Measurements from ENCODE around the gene TMEM129.
"Not testable (repeated sequence)": the region's sequence is repeated elsewhere in the genome, so short reads cannot be mapped to it uniquely, and the experiment has no call there.

TMEM129 gene

DNA sequence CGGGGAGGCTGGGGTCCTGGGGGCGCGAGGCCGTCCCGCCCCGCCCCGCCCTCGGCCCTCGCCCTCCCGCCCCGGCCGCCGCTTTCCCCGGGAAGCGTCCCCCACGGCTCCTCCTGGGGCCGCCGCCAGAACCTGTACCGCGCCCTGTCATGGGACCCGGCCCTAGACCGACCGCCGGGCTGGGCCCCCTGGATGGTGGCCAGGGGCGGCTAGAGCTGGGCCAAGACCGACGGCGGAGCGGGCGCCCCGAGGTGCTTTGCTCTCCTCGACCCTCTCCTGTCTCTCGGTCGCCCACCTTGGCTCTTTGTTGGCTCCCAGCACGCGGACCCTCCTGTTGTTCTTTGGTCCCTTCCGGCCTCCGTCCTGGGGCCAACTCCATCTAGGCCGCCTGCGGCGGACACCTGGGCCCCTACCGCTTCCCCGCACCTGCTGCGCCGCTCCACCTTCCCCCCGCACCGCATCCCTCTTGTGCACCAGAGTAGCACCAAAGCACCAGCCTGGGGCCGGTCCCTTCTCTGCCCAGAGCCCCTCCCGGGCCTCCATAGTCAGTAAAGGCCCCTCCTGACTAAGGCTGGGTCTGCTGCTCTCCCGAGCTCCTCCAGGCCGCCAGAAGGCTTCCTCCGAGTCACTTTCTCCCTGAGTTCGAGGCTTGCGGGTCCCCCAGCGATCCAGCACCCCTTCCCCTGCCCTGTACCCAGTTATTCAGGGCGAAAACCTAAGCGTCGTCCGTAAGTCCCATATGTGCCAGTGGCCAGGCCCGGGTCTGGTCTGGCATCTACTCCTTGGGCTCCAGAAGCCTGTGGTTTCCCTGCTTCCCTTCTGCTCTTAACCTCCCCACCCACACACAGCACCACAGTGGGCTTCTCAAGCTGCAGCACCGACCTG is 785 bp upstream of the TMEM129 start:
- no peak for DNase-seq (ENCODE audit: low read depth)

DNA sequence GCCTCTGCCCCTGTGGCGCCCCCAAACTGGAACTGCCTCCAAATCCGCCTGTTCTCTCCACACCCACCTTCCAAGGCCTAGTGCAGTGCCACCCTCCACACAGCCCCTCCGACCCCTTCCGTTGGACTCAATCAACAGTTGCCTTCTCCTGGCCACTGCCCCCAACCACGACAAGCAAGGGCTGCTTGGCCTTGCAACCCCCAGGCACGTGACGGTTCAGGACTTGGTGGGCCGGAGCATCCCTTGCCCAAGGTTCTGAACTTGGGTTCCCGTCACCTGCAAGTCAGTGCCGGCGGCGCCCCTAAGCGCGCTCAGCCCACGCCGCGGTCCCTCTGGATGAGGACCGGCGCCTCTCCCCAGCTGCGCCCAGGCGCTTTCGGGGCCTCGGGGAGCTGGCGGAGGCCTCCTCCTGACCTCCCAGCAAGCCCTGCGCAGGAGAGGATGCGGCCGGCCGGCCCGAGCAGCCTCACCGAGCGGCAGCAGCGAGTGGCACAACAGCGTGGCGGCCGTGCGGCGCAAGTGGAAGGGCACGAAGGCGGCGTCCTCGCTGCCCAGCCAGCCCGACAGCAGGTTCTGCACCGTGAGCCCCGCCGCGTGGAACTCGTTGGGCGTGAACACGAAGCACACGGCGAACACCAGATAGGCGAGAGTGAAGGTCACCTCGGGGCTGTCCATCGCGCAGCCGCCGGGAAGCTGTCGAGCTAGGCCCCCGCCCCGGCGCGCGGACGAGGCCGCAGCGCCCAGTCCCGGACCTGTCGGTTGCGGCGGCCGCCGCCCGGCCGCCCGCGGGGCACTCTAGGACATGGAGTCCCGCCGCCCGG is 750 bp downstream of the TMEM129 start:
- no peak for DNase-seq (ENCODE audit: low read depth)

DNA sequence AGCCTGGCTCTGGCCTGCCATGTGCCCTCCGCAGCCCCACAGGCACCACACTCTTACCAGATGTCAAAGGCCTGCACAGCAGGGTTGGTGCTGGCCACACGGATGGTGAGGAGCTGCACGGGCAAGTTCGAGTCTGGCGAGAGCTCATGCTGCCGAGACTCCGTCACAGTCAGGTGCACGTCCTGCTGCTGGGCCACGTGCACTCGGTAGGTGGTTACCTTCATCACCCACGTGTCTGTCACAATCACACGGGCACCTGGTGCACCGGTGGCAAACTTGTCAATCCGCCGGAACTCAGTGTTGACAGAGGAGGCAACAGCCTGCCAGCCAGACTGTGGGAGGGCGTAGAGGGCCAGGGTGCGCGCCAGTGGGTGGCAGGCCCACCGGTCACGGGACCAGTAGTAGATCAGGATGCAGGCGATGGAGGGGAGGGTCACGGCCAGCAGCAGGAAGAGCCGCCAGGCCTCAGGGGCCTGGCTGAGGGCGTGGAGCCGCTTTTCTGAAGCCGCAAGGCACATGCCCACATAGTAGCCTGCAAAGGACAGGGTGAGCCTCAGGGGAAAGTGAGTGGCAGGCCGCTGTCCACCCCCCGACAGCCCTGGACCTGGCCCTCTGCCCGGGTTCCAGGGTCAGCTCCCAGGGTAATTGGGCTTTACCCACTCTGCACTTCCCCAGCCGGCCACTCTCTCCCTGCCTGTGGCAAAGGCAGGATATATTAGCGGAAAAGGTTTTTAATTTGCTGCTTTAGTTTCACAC is 2.9 kb downstream of the TMEM129 start:
- no peak for DNase-seq (ENCODE audit: low read depth)

DNA sequence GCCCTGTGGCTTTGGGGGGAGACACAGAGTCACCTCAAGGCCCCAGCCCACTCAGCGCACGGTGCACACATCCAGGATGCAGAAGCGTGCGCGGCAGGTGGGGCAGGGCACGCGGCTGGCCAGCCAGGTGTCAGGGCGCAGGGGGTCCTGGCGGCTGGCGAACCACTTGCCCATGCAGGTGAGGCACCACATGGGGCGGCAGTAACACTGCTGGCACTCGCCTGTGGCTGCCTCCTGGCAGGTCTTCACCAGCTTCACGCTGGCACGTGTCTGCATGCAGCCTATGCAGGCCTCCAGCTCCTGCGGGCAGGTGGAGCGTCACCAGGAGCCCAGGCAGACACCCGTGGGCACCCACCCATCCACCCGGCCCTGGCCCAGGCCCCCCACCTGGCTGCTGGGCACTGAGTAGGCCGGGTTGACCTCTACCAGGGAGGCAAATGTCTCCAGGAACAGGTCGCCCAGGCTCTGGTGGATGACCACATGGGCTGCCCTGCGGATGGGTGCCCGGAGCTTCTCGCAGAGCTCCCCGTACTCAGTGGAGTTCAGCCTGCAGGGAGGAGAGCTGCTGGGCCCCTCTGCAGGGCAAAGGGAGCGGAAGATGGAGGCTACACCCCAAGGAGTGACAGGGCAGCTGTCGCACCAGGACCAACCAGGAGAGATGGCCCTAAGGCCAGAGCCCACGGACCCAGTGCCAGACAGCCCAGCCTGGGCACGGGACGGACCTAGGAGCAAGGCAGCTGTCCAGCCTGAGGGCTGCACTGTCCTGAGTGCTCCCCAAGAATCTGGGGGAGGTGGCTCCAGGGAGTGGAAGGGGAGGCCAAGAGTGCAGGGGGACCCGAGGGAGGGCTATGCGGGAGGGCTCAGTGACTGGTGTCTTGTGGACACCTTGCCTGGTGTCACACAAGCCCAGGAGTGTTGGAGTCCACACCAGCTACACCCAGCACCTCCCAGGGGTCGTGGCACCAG is 3.7 kb downstream of the TMEM129 start:
- no peak for DNase-seq (ENCODE audit: low read depth)

DNA sequence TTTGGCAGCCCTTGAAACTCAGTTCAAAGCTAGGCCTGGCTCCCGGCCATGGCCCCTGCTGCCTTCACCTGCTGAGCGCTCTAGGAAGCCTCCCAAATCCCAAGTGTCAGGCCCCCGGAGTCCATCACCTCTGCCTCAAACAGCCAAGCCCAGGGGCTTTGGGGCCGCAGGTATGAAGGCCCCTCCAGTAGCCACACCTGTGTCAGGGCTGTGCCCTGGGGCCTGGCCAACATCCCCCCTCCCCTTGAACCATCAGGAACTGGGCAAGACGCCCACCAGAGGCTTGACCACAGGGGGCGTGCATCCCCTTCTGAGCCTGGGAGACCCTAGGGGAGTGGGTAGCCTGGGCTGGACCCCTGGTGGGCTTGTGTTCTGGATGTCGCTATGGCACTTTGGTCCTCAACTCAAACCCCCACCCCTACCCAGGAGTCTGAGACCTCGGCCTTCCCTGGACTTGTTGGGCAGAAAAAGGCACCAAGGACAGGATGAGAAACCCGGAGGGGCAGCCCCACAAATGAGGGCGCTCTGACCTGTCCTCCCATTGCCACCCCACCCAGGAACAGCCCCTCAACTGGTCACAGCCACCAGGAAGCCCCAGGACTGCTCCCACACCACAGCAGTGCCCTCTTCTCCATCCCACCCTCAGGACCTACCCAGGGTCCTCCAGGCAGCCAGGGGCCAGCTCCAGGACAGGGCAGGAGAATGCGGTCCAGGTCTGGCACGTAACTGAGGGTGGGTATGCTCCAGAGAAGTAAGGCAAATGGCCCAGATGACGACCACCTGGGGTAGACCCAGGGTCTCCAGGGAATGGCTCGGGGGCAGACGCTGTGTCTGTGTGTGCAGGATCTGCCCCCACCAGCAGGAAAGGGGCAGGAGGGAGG is 4.8 kb downstream of the TMEM129 start:
- DNase-seq (ENCODE audit: low read depth): no peak

DNA sequence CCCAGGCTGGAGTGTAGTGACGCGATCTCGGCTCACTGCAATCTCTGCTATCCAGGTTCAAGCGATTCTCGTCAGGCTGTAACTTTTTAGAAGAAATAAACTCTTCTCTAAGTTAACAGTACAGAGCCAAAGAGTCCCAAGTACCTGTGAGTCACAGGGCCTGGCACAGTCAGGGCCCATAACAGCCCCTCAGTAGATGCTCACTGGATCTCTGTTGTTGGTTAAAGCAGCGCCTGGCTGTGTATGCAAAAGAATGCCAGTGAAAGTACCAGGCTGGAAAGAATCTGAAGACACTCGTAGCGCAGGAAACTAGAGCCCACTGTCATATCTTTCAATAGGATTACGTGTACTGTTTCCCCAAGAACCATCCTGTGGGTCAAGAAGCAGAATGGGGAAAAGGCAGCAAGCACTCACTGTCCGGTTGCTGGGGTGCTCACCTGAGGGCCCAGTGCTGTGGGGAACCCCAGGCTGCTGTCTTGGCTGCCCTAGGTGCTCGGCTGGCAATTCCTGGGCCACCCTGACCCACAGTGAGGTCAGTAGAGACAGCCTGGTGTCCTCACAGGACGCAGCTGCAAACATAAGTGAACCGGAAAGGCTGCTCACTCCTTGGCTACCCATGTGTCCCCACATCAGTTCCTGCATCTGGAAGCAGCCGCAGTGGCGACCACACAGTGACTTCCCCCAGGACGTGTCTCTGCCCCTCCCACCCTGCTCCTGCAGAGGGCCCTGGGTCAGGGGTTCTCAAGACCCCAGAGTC is 5.9 kb downstream of the TMEM129 start:
- no peak for DNase-seq (ENCODE audit: low read depth)

DNA sequence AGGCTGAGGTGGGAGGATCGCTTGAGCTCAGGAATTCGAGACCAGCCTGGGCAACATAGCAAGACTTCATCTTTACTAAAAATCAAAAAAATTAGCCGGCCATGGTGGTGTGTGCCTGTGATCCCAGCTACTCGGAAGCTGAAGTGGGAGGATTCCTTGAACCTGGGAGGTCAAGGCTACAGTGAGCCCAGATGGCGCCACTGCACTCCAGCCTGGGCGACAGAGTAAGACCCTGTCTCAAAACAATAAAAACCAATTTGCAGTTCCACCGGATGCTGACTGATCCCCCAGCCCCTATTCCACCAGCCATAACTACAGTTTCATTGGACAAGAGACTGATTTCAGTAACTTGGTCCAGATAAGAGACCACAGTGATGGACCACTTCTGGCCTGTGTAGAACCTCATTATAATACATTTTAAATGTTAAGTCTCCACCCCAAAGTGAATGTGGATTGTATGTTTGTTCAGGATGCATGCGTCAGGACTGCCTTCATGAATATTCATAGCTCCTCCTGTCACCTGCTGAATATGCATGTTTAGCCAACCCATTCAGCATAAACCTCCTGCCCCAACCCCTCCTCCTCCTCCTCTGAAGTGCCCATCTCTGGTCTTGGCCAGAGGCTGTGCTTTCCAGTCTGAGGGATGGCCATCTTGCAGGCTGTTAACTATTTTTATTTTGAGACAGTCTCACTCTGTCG is 6.7 kb downstream of the TMEM129 start:
- no peak for DNase-seq (ENCODE audit: low read depth)

DNA sequence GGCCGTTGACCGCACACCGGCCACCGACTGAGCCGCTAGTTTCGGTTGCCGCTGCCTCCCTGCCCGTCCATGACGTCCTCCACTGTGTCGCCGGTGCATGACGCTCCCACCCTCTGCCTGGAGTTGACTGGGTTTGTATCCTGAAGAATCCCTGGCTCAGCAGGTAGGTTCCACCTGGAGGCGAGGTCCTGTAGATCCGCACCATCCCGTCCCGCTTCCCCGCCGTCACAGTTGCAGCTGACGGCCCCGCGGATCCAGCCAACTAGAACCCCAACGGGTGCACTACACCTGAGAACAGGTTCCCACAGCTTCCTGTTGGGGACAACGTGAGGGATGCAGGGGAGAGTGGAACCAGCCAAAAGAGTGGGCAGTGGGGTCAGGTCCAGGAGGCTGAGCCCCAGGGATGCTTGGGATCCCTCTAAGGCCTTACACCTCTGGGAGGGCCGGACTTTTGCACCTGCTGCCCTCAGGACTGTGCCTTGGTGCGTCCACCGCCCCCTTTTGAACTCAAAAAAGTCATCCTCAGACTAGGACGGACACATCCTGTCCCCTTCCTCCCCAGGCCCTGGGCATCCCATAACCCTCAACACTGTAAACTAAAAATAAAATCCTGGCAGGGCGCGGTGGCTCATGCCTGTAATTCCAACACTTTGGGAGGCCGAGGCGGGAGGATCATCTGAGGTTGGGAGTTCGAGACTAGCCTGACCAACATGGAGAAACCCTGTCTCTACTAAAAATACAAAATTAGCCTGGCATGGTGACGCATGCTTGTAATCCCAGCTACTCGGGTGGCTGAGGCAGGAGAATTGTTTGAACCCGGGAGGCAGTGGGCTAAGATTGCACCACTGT is 7.9 kb downstream of the TMEM129 start:
- no peak for DNase-seq (ENCODE audit: low read depth)

DNA sequence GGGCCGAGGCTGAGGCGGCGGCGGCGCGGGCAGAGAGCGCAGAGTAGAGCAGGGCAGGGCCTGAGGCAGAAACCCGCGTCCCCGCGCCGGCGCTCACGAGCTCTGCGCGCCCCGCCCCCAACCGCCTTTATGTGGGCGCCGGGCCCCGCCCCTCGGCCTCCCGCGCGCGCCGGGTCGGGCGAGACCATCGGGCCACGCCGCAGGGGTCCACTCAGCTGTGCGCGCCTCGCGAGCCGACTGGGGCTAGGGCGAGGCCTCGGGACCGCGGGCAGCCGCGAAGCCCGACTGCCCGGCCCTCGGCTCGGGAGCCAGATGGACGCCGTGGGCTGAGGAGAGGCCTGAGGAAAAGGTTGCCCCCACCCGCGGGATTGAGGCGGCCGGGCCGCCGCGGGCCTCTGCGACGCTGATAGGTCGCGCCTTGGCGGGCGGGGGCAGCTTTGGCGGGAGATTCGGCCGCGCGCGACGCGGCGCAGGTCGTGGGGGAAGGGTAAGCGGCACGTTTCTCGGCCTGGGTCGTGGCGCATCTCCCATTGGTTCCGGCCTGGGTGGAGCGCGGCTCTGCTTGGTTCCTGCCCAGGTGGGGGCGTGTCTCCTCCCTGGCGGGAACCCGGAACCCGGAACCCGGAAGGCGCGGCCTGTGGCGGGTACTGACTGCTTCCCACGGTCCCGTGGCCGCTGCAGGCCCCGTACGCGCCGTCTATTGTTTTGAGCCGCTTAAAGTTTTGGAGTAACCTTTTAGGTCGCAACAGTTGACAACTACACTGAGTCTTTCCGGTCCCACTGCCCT is 8.7 kb downstream of the TMEM129 start, which contains the start of gene SLBP:
SLBP (minus strand) TSS at position 104 of the 787 bp plus-strand sequence. CDS start 131 bp downstream, outside the sequence.
- peak; percentile 89 for DNase-seq (ENCODE audit: low read depth)

DNA sequence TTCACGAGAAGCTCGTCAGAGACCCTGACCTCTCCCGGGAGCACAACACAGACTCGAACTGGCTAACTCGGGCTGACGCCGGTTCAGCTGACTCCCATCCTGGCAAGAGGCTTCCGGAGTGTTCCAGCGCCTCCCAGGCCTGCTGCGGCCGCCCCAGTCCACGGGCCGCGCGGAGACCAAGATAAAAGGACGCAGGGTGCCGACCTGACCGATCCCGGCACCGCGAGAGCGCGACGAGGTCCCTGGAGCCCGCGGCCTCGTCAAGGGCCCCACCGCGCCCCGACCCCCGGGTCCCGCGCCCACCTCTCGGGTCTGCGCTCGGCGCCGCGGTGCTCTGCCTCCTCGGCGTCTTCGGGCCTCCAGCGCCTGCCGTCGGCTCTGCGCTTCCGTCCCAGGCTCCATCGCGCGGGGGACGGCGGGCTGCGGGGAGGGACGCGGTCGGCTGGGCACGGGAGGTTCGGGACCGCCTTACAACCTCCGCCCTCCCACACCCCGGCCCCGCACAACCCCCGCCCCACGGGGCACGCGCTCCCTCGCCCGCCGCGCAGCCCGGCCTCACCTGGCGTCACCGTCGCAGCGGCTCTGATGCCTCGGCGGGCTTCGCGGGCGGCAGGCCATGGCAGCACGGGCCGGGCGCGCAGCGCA is 9.4 kb downstream of the TMEM129 start:
- DNase-seq (ENCODE audit: low read depth): no peak

DNA sequence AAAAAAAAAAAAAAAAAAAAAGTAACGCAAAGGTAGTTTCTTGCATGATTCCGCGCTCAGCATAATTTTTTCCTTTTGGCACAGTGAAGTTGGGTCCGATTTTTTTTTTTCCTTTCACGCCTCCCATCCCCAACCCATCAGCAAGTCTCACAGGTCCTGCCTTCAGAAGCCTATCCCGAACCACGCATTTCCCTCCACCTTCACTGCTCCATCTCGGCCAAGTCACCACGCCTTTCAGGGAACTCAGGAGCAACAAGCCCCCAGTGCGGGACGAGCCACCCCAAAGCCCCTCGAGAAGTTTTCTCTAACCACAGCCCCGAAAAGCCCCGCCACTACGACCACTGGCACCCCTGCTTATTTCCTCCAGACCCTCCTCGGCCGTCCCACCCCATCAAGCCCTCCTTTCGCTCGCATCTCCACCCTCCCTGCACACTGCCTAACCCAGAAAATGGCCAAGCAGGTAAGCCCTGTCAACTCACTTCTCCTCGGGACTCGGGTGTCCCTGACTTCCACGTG is 10.0 kb downstream of the TMEM129 start:
- no peak for DNase-seq (ENCODE audit: low read depth)

DNA sequence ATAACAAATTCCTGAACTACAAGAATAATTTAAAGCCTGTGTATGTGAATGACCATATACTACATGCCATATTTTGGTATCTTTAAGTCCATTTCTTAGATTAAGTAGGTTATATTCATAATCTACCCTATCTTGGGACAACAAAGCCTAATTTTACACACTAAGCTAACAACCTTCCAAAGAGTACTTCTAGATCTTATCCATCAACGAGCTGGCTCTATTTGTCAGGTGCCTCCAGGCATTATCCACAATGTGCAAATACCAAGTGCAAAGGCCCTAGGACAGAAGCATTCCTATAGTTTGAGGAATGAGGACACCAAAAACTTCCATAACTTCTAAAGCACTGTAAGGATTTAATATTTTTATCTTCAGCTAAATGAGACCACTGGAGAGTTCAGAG is 12.5 kb downstream of the TMEM129 start:
- DNase-seq (ENCODE audit: low read depth): no peak

DNA sequence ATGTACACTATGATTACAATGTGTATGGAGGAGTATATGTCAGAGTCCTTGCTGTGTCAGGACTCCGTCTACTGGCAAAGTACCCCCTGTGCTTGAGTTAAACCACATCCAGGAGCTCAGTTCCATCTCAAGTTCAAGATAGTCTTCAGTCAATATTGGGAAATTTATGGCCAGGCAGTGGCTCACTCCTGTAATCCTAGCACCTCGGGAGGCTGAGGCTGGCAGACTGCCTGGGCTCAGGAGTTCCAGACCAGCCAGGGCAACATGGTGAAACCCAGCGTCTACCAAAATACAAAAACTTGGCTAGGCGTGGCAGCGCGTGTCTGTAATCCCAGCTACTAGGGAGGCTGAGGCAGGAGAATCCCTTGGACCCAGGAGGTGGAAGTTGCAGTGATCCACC is 14.8 kb downstream of the TMEM129 start:
- DNase-seq (ENCODE audit: low read depth): no peak

DNA sequence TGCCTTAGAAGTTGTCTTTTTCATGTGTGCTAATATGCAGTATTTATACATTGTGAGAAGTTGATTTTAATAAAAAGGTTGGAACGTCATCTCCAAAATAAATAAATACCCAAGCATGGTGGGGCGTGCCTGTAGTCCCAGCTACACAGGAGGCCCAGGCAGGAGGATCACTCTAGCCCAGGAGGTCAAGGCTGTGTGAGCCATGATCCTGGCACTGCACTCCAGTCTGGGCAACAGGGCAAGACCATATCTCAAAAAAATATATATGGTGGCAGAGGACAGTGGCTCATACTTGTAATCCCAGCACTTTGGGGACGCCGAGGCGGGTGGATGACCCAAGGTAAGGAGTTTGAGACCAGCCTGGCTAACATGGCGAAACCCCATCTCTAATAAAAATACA is 15.4 kb downstream of the TMEM129 start:
- DNase-seq (ENCODE audit: low read depth): no peak

DNA sequence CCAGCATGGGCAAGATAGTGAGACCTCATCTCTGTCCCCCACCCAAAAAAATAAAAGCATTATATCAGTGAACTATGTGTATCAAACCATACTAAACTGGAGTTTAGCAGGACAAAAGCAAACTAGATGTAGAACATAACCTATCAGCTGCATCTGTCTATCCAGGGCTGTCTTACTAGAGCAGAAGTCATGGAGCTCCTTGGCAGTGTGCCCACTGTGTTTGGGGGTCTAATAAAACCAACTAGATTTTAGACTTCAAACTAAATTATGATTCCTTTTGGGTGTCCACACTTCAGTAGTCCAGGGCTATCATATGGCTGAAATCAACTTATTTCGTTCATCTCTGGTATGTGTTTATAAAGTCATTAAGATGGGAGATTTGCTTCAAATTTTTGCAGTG is 17.3 kb downstream of the TMEM129 start:
- no peak for DNase-seq (ENCODE audit: low read depth)

DNA sequence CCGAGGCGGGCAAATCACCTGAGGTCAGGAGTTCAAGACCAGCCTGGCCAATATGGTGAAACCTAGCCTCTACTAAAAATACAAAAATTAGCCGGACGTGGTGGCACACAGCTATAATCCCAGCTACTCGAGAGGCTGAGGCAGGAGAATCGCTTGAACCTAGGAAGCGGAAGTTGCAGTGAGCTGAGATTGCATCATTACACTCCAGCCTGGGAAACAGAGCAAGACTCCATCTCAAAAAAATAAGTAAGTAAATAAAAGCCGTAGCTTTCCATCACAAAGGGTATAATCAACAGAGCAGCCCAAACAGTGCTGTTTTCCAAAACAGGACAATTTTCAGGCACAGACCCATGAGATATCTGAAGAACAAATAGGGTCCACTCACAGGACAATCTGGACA is 19.5 kb downstream of the TMEM129 start:
- not testable (repeated sequence) for DNase-seq (ENCODE audit: low read depth)
